IPS DF 4.7 (cell line): ENCODE results near the gene MTFMT.
"Not testable (repeated sequence)": the region's sequence is repeated elsewhere in the genome, so short reads cannot be mapped to it uniquely, and the experiment has no call there.

Experiments
- DNase-seq: peaks from one replicate; pipeline ENCODE4 v3.0.0-alpha.2; 2013; ENCODE audit warnings: low spot score; ENCODE audit errors: extremely low read depth

The MTFMT gene

GRCh38 chr15:65038836-65039235, 9.4 kb upstream of the MTFMT start:
- DNase-seq: no peak

- no peak for DNase-seq
Measured at GRCh38 chr15:65038428-65038827, 9.0 kb upstream of the MTFMT start.

GRCh38 chr15:65037309-65037708, 7.9 kb upstream of the MTFMT start:
- DNase-seq: no peak

GRCh38 chr15:65034719-65035118, 5.3 kb upstream of the MTFMT start:
- DNase-seq: no peak

GRCh38 chr15:65033659-65034269, 4.3 kb upstream of the MTFMT start:
- DNase-seq: no peak

GRCh38 chr15:65032801-65033537, 3.5 kb upstream of the MTFMT start:
- peak; percentile 66 for DNase-seq

- DNase-seq: no peak
Measured at GRCh38 chr15:65029736-65030208, 333 bp upstream of the MTFMT start.

- DNase-seq: no peak
Measured at GRCh38 chr15:65028338-65028737, 1.1 kb downstream of the MTFMT start.

GRCh38 chr15:65027593-65027992, 1.8 kb downstream of the MTFMT start:
- no peak for DNase-seq

- DNase-seq: no peak
Measured at GRCh38 chr15:65026756-65027155, 2.7 kb downstream of the MTFMT start.

GRCh38 chr15:65021488-65021887, 8.0 kb downstream of the MTFMT start:
- no peak for DNase-seq

- DNase-seq: no peak
Measured at GRCh38 chr15:65020419-65020818, 9.0 kb downstream of the MTFMT start.

GRCh38 chr15:65011198-65011597, 18.2 kb downstream of the MTFMT start:
- not testable (repeated sequence) for DNase-seq

- no peak for DNase-seq
Measured at GRCh38 chr15:65008983-65009382, 20.5 kb downstream of the MTFMT start.

- no peak for DNase-seq
Measured at GRCh38 chr15:65006876-65007275, 22.6 kb downstream of the MTFMT start.

GRCh38 chr15:65004993-65005392, 24.4 kb downstream of the MTFMT start:
- DNase-seq: no peak

GRCh38 chr15:64997745-64998375, 31.6 kb downstream of the MTFMT start:
- no peak for DNase-seq

GRCh38 chr15:64997066-64997465, 32.4 kb downstream of the MTFMT start:
- no peak for DNase-seq

- DNase-seq: no peak
Measured at GRCh38 chr15:64993290-64993689, 36.1 kb downstream of the MTFMT start.

- DNase-seq: no peak
Measured at GRCh38 chr15:64991536-64992135, 37.8 kb downstream of the MTFMT start.

GRCh38 chr15:64990168-64990470, 39.3 kb downstream of the MTFMT start:
- no peak for DNase-seq

GRCh38 chr15:64989416-64990167, 39.8 kb downstream of the MTFMT start, which contains the start of gene SPG21:
SPG21 (minus strand) TSS chr15:64989914; CDS start chr15:64983569, 6,345 bp downstream.
- DNase-seq: peak; percentile 38
